Measurements from ENCODE around the gene CACNG3. TPM values are rescaled to one million over a fixed set of nuclear protein-coding genes. Genes with fewer than 3 reads are reported as not detected.
"Not testable (repeated sequence)": the region's sequence is repeated elsewhere in the genome, so short reads cannot be mapped to it uniquely, and the experiment has no call there.

CACNG3 gene
- total RNA-seq, 3 donors from 2014 or later: not detected

DNA sequence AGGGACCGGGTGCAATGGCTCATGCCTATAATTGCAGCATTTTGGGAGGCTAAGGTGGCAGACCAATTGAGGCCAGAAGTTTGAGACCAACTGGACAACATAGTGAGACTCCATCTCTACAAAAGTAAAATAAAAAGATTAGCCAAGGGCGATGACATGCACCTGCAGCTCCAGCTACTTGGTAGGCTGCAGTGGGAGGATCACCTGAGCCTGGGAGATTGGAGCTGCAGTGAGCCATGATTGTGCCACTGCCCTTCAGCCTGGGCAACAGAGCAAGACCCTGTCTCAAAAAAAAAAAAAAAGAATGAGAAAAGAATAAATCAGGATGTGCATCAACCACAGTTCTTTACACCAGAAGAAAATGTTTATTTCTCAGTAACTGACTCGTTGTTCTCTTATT, 76.0 kb downstream of the CACNG3 start:
- Histone ChIP-seq H3K36me3 (no peaks in the 10 kb centered on the region), H3K27me3 (no peaks in the 10 kb centered on the region), H3K27ac (no peak overlapping the region), H3K9me3 (peaks cover 0 to 8% of the 10 kb centered on the region in 2 donors), H3K4me1 (no peaks in the 10 kb centered on the region), H3K4me3 (no peak overlapping the region)
- DNase-seq (ENCODE audit: low spot score in 2 of 2): no peak
- TF ChIP-seq, protein P1, sequence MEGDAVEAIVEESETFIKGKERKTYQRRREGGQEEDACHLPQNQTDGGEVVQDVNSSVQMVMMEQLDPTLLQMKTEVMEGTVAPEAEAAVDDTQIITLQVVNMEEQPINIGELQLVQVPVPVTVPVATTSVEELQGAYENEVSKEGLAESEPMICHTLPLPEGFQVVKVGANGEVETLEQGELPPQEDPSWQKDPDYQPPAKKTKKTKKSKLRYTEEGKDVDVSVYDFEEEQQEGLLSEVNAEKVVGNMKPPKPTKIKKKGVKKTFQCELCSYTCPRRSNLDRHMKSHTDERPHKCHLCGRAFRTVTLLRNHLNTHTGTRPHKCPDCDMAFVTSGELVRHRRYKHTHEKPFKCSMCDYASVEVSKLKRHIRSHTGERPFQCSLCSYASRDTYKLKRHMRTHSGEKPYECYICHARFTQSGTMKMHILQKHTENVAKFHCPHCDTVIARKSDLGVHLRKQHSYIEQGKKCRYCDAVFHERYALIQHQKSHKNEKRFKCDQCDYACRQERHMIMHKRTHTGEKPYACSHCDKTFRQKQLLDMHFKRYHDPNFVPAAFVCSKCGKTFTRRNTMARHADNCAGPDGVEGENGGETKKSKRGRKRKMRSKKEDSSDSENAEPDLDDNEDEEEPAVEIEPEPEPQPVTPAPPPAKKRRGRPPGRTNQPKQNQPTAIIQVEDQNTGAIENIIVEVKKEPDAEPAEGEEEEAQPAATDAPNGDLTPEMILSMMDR (IDR thresholded peaks at IDR 0.05): no peak
- no peak for TF ChIP-seq POLR2AphosphoS5 (IDR thresholded peaks at IDR 0.05)
- TF ChIP-seq POLR2A (IDR thresholded peaks at IDR 0.05): no peak
- intact Hi-C loops (cut with DNase I; ENCODE audit: low total_unique reads): no loop called here

DNA sequence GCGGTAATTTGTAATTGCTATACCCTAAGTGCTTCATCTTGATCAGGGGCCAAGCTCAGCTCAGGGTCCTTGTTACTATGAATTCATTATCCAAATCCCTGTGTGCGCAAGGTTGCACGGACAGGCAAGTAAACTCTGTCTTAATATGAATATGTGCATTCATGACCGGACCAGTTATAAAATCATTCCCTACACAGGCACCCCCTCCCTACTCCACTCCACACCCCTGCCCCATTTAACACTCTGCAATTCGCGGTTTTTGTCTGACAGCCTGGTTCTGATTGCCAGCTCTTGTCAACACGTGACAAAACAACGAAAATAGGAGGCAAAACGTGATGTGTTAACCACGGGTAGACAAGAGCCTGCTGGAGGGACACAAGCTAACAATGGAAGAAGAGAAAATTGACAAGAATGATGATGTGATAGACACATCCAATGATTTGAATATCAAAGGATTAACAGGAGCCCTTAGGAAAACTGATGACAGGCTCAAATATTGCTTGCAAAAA, 76.5 kb downstream of the CACNG3 start:
- Histone ChIP-seq H3K4me1 (no peaks in the 10 kb centered on the region), H3K27me3 (no peaks in the 10 kb centered on the region), H3K9me3 (peaks cover 0 to 8% of the 10 kb centered on the region in 2 donors), H3K4me3 (no peak overlapping the region), H3K27ac (no peak overlapping the region), H3K36me3 (no peaks in the 10 kb centered on the region)
- DNase-seq (ENCODE audit: low spot score in 2 of 2): no peak
- TF ChIP-seq POLR2AphosphoS5 (IDR thresholded peaks at IDR 0.05): no peak
- TF ChIP-seq, protein P1 (IDR thresholded peaks at IDR 0.05): no peak
- no peak for TF ChIP-seq POLR2A (IDR thresholded peaks at IDR 0.05)
- intact Hi-C loops (cut with DNase I; ENCODE audit: low total_unique reads): no loop called here

DNA sequence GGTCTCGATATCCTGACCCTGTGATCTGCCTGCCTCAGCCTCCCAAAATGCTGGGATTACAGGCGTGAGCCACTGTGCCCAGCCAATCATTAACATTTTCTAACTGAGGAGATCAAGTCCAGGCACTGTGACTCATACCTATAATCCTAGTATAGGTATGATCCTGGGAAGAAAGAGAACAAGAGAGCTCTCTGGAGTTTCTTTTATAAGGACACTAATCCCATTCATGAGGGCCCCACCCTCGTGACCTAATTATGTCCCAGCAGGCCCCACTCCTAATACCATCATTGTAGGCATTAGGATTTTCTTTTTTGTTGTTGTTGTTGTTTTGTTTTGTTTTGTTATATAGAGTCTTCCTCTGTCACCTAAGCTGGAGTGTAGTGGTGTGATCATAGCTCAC, 80.4 kb downstream of the CACNG3 start:
- TF ChIP-seq, protein P1 (IDR thresholded peaks at IDR 0.05): no peak
- TF ChIP-seq POLR2AphosphoS5 (IDR thresholded peaks at IDR 0.05): no peak
- no peak for TF ChIP-seq POLR2A (IDR thresholded peaks at IDR 0.05)
- no peaks in the 10 kb centered on the region for H3K27me3 ChIP-seq
- intact Hi-C loops (cut with DNase I; ENCODE audit: low total_unique reads): no loop called here

DNA sequence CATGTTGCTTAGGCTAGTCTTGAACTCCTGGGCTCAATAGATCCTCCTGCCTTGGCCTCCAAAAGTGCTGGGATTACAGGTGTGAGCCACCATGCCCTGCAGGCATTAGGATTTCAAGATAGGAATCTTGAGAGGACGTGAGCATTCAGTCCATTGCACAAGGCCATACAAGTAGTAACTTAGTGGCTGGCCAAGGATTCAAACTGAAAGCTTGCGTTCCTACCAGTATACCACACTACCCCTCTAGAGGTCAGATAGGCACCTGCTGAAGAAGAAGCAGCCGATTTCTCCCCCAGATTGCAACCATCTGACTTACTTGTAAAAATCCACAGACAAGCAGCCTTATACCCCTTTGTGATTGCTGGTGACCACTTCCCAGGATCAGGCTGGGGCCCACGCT, 80.9 kb downstream of the CACNG3 start:
- H3K27me3 ChIP-seq: no peaks in the 10 kb centered on the region
- peaks cover 0 to 8% of the 10 kb centered on the region in 2 donors for H3K9me3 ChIP-seq
- no peaks in the 10 kb centered on the region for H3K4me1 ChIP-seq
- intact Hi-C loops (cut with DNase I; ENCODE audit: low total_unique reads): no loop called here
- H3K27ac ChIP-seq: no peak overlapping the region
- H3K36me3 ChIP-seq: no peaks in the 10 kb centered on the region
- no peak for DNase-seq (ENCODE audit: low spot score in 2 of 2)
- TF ChIP-seq POLR2AphosphoS5 (IDR thresholded peaks at IDR 0.05) (no peak), POLR2A (IDR thresholded peaks at IDR 0.05) (no peak)
- TF ChIP-seq, protein P1 (IDR thresholded peaks at IDR 0.05): no peak
- no peak overlapping the region for H3K4me3 ChIP-seq

More for the DNA sequence above, 80.4 kb downstream of the CACNG3 start:
- DNase-seq (ENCODE audit: low spot score in 2 of 2): no peak
- H3K36me3 ChIP-seq: no peaks in the 10 kb centered on the region
- no peak overlapping the region for H3K27ac ChIP-seq
- no peaks in the 10 kb centered on the region for H3K4me1 ChIP-seq
- peaks cover 0 to 8% of the 10 kb centered on the region in 2 donors for H3K9me3 ChIP-seq
- no peak overlapping the region for H3K4me3 ChIP-seq

DNA sequence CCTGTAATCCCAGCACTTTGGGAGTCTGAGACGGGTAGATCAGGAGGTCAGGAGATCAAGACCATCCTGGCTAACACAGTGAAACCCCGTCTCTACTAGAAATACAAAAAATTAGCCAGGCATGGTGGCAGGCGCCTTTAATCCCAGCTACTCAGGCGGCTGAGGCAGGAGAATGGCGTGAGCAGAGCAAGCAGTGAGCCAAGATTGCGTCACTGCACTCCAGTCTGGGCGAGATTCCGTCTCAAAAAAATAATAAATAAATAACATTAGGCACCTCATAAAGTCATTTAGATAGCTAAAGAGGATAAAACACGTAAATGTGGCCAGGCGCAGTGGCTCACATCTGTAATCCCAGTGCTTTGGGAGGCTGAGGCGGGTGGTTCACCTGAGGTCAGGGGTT, 87.7 kb downstream of the CACNG3 start:
- H3K36me3 ChIP-seq; intact Hi-C loops (cut with DNase I; ENCODE audit: low total_unique reads); H3K27ac ChIP-seq; H3K4me1 ChIP-seq; H3K27me3 ChIP-seq; H3K4me3 ChIP-seq; DNase-seq (ENCODE audit: low spot score in 2 of 2); H3K9me3 ChIP-seq: not testable (repeated sequence)

DNA sequence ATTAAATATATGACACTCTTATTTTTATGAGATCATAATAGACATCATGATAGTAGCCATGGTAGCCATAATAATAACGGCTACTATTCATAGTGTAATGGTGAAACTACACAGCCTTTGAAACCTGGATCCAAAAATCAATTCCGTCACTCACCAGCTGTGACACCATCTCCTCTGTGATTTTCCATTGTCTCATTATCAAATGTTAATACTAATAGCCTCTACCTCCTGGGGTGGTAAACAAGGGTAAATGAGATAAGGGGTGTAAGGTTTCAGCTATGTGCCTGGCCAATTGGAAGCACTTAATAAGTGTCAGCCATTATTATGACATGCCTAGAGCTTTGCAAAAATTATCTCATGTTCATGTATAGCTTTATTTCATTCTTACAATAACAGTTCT, 88.6 kb downstream of the CACNG3 start:
- no peak for DNase-seq (ENCODE audit: low spot score in 2 of 2)
- intact Hi-C loops (cut with DNase I; ENCODE audit: low total_unique reads): no loop called here
- no peak overlapping the region for H3K27ac ChIP-seq
- H3K9me3 ChIP-seq: no peaks in the 10 kb centered on the region
- no peak overlapping the region for H3K4me3 ChIP-seq
- H3K36me3 ChIP-seq: no peaks in the 10 kb centered on the region
- H3K4me1 ChIP-seq: no peaks in the 10 kb centered on the region
- no peak for TF ChIP-seq POLR2AphosphoS5 (IDR thresholded peaks at IDR 0.05)
- H3K27me3 ChIP-seq: no peaks in the 10 kb centered on the region
